HK-2 (cell line): ENCODE results near the gene CPA1.

ENCODE experiments used
- DNase-seq: peaks from one replicate; pipeline ENCODE4 v3.0.0-alpha.2; 2018; ENCODE audit not compliant: unreplicated experiment

The CPA1 gene

GRCh38 chr7:130379921-130380860, at the start of gene CPA1:
Gene CPA1 (plus strand): TSS chr7:130380494. CDS start chr7:130380521, 27 bp downstream.
- DNase-seq, result no peak

GRCh38 chr7:130332259-130333053, 47.8 kb upstream of the CPA1 start:
- DNase-seq, result no peak

GRCh38 chr7:130333832-130334231, 46.5 kb upstream of the CPA1 start:
- no peak for DNase-seq

- DNase-seq, result no peak
These were observed 46.0 kb upstream of the CPA1 start for GRCh38 chr7:130334274-130334673.

- DNase-seq, result no peak
These were observed 42.8 kb upstream of the CPA1 start for GRCh38 chr7:130337410-130337971.

GRCh38 chr7:130338233-130338632, 42.1 kb upstream of the CPA1 start:
- no peak for DNase-seq

- DNase-seq, result no peak
These were observed 38.4 kb upstream of the CPA1 start for GRCh38 chr7:130341882-130342281.

- no peak for DNase-seq
These were observed 37.5 kb upstream of the CPA1 start for GRCh38 chr7:130342701-130343380.

GRCh38 chr7:130344271-130344866, 35.9 kb upstream of the CPA1 start, which contains the start of gene CPA5:
Gene CPA5 (plus strand): TSS chr7:130344816. CDS start chr7:130346486, 1,670 bp downstream.
- DNase-seq, result no peak

- DNase-seq, result no peak
These were observed 35.2 kb upstream of the CPA1 start for GRCh38 chr7:130345136-130345535.

- DNase-seq, result no peak
These were observed 34.6 kb upstream of the CPA1 start for GRCh38 chr7:130345725-130346124.

- no peak for DNase-seq
These were observed 34.0 kb upstream of the CPA1 start for GRCh38 chr7:130346177-130346905.

GRCh38 chr7:130346941-130347340, 33.4 kb upstream of the CPA1 start:
- no peak for DNase-seq

GRCh38 chr7:130349911-130350782, 30.1 kb upstream of the CPA1 start:
- no peak for DNase-seq

GRCh38 chr7:130350945-130351790, 29.1 kb upstream of the CPA1 start:
- DNase-seq, result no peak

- no peak for DNase-seq
These were observed 28.6 kb upstream of the CPA1 start for GRCh38 chr7:130351791-130352090.

GRCh38 chr7:130352194-130353074, 27.9 kb upstream of the CPA1 start:
- no peak for DNase-seq

GRCh38 chr7:130353196-130353595, 27.1 kb upstream of the CPA1 start:
- DNase-seq, result no peak
